OCI-M2 (cell line): ENCODE results near the gene SEL1L3.
"Not testable (repeated sequence)": the region's sequence is repeated elsewhere in the genome, so short reads cannot be mapped to it uniquely, and the experiment has no call there.

ENCODE experiments used
- DNase-seq: peaks from one replicate; lab custom pipeline; 2025; ENCODE audit not compliant: unreplicated experiment; lab: John Stamatoyannopoulos, UW

The SEL1L3 gene

GRCh38 chr4:25862411-25863346, at the start of gene SEL1L3:
Gene SEL1L3 (minus strand): TSS chr4:25862988. CDS start chr4:25862836, 152 bp downstream.
- no peak for DNase-seq

- no peak for DNase-seq
These were observed 48.6 kb upstream of the SEL1L3 start for GRCh38 chr4:25911356-25911755.

- DNase-seq = no peak
These were observed 45.7 kb upstream of the SEL1L3 start for GRCh38 chr4:25908491-25908901.

GRCh38 chr4:25906113-25906512, 43.3 kb upstream of the SEL1L3 start:
- not testable (repeated sequence) for DNase-seq

- DNase-seq = no peak
These were observed 42.6 kb upstream of the SEL1L3 start for GRCh38 chr4:25905371-25905770.

GRCh38 chr4:25904748-25905082, 41.9 kb upstream of the SEL1L3 start:
- no peak for DNase-seq

- no peak for DNase-seq
These were observed 41.3 kb upstream of the SEL1L3 start for GRCh38 chr4:25903900-25904747.

- DNase-seq = no peak
These were observed 38.2 kb upstream of the SEL1L3 start for GRCh38 chr4:25901030-25901430.

GRCh38 chr4:25900310-25900709, 37.5 kb upstream of the SEL1L3 start:
- DNase-seq = no peak

- DNase-seq = no peak
These were observed 34.2 kb upstream of the SEL1L3 start for GRCh38 chr4:25896776-25897539.

GRCh38 chr4:25892796-25893195, 30.0 kb upstream of the SEL1L3 start:
- no peak for DNase-seq

GRCh38 chr4:25890571-25891485, 28.0 kb upstream of the SEL1L3 start:
- DNase-seq = no peak

- DNase-seq = no peak
These were observed 27.1 kb upstream of the SEL1L3 start for GRCh38 chr4:25889589-25890503.

- DNase-seq = no peak
These were observed 26.0 kb upstream of the SEL1L3 start for GRCh38 chr4:25888781-25889180.

GRCh38 chr4:25884031-25884782, 21.4 kb upstream of the SEL1L3 start:
- no peak for DNase-seq

- DNase-seq = no peak
These were observed 20.8 kb upstream of the SEL1L3 start for GRCh38 chr4:25883565-25883964.

GRCh38 chr4:25882226-25882625, 19.4 kb upstream of the SEL1L3 start:
- DNase-seq = no peak

- DNase-seq = no peak
These were observed 18.4 kb upstream of the SEL1L3 start for GRCh38 chr4:25881193-25881592.
